ENCODE data around the gene FASN.

FASN gene

DNA sequence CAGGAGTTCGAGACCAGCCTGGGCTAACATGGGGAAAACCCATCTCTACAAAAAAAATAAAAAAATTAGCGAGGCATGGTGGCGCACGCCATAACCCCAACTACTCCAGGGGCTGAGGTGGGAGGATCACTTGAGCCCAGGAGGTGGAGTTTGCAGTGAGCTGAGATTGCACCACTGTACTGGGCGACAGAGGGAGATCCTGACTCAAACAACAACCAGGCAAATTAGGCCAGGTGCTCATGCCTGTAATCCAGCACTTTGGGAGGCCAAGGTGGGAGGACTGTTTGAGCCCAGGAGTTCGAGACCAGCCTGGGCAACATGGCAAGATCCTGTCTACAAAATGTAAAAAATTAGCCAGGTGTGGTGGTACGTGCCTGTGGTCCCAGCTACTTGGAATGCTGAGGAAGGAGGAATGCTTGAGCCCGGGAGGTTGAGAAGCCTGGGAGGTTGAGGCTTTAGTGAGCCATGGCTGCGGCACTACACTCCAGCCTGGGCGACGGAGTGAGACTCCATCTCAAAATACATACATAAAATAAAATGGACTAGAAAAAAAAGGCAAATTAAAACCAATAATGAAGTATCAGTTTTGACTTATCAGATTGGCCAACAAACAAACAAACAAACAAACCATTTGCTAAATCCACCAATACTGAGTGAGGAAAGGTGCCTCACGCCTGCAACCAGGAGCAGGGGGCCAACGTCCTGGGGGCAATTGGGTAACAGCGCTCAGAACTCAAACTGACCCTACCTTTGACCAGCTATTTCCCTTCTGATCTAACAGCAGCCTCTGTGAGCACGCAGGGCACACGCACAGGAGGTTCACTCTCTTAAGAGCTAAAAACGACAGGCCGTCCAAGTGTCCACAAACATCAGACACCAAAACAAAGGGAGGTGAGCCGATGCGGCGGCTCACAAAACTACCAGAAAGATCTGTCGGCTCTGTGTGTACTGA, 19.4 kb upstream of the FASN start:
- DNase-seq (ENCODE audit: low read depth in 2 of 2), result no peak

GRCh38 chr17:82116246-82116645, 18.2 kb upstream of the FASN start:
- DNase-seq (ENCODE audit: low read depth in 2 of 2), result no peak

GRCh38 chr17:82114872-82115271, 16.8 kb upstream of the FASN start:
- DNase-seq (ENCODE audit: low read depth in 2 of 2), result no peak

- no peak for DNase-seq (ENCODE audit: low read depth in 2 of 2)
These were observed 16.4 kb upstream of the FASN start for GRCh38 chr17:82114447-82114846.

DNA sequence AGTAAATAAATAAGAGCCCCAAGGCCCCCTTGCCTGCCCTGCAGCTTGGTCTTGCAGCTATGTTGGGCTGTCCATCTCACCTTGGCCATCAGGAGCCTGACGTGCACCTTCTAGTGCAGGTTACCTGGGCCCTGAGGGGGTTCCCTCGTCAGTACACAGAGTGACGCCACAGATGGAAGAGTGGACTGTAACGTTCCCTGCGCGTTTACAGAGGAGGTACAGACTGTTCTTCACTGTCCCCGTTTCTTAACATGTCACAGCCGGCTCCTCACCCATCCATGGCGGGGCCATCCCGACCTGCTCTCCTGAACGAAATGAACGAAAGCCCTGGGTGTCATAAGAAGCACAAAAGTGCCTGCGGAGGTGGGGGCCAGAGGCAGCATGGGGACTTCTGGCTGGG, 15.9 kb upstream of the FASN start:
- DNase-seq (ENCODE audit: low read depth in 2 of 2), result no peak

GRCh38 chr17:82113422-82113821, 15.4 kb upstream of the FASN start:
- no peak for DNase-seq (ENCODE audit: low read depth in 2 of 2)

DNA sequence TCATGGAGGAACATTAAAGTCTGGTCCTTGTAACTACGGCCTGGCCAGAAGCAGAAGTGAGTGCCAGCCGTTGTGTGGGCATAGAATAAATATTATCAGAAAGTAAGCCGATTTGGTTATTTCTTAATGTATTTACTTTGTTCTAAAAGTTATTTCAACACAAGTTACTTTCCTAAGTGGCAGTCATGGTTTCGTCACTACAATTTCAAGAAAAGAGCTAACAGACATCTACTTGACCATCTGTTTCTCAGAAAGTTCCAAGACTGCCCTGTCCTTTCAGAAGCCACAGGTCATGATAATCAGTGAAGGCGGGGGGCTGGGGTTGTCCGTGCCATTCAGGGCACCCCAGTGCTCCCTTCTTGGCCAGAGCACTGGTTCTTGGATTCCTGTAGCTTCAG, 14.9 kb upstream of the FASN start:
- no peak for DNase-seq (ENCODE audit: low read depth in 2 of 2)

- no peak for DNase-seq (ENCODE audit: low read depth in 2 of 2)
These were observed 14.3 kb upstream of the FASN start for GRCh38 chr17:82112181-82112913.

GRCh38 chr17:82110298-82110697, 12.3 kb upstream of the FASN start:
- no peak for DNase-seq (ENCODE audit: low read depth in 2 of 2)

DNA sequence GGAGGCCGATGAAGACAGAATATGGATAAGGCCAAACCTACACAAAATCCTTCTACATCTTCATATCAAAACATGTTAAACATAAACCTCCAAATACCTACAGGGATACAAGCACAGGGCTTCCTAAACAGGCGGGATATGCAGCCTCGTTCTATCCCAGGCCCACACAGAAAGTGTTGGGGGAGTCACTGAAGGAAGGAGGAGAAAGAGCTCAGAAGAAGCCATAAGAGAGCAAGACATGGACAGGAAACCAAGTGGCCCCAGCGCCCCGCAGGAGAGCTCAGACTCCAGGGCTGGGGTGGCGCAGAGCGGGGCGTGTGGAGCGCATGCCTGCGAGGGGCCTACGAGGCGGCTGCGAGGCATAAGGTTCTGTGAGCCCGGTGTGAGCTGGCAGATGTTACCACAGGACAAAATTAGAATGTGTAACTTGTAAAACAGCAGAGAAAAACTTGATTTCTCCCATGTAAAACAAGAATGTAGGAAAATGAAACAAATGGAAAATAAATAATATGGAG, 11.0 kb upstream of the FASN start:
- DNase-seq (ENCODE audit: low read depth in 2 of 2), result no peak

- DNase-seq (ENCODE audit: low read depth in 2 of 2), result no peak
These were observed 10.5 kb upstream of the FASN start for GRCh38 chr17:82108496-82108945.

GRCh38 chr17:82108038-82108437, 10.0 kb upstream of the FASN start:
- DNase-seq (ENCODE audit: low read depth in 2 of 2), result no peak

DNA sequence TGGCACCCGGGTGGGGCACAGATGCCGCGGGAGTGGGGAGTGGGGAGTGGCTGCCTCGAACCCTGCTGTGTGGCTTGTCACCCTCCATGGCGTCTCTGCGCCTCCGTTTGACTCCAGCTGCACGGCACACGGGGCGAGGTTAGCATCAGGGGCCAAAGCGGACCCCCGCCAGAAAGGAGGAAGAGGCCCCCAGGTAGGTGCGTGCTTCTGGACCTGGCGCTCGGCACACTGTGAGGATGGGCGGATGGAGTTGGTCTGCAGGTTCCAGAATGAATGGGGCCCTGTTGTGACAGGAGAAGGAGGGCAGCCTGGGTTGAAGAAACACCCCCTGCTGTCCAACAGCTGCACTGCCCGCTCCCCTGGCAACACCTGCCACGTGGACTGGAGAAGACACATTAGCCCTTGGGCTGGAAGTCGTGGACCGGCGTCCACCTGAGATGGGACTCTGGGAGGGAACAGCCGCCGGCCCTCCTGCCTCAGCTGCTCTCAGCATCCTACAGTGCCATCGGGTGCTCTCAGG, 9.4 kb upstream of the FASN start:
- DNase-seq (ENCODE audit: low read depth in 2 of 2), result no peak

GRCh38 chr17:82106688-82107305, 8.8 kb upstream of the FASN start:
- no peak for DNase-seq (ENCODE audit: low read depth in 2 of 2)

- DNase-seq (ENCODE audit: low read depth in 2 of 2), result no peak
These were observed 8.0 kb upstream of the FASN start for GRCh38 chr17:82105882-82106687.

DNA sequence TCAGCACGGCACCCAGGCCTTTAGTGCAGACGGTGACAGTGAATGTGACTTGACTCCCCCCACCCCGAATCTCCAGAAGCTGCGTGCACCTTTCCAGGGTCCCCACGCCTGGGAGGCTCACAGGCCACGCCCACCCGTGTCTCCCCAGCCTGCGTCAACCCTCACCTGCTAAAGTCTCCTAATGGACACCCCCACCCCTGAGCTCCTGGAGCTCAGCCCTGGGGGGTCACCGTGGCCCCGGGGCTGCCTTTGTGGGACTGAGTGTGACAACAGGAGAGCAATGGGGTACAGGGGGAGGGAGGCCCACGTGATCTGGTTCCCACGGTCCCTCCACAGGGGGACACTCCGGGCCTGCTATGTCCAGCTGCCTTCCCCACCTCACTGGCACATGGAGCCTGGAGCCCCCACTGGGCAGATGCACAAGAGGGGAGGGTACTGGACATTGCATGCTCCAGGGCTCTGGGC, 7.4 kb upstream of the FASN start:
- DNase-seq (ENCODE audit: low read depth in 2 of 2), result no peak

DNA sequence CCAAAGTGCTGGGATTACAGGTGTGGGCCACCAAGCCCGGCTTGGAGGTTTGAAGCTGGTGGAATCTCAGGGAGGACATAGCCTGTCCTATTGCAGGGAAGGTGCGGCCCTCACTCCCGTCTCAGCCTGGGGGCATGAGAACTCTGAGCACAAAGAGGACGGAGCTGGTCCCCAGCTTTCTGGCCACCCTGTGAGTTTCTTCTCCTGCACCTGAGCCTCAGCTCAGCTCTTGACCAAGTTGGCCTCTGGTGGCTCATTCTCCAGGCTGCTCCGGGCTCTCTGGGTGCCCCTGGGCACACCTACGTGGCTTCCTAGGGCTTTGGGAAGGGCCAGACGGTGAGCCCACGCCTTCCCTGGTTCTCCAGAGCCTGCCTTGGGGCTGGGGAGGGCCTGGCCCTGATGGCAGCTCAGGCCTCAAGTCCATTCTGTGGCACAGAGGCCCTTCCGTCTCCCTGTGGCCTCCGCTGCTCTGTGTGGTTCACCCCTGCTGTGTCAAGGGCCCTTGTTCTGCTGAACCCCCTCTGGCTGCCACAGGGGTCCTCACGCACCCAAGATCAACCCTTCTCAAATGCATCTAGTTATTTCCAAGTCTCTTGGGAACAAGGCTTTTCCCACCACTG, 6.9 kb upstream of the FASN start:
- DNase-seq (ENCODE audit: low read depth in 2 of 2), result no peak

GRCh38 chr17:82103553-82104451, 5.8 kb upstream of the FASN start:
- no peak for DNase-seq (ENCODE audit: low read depth in 2 of 2)
